ENCODE data around the gene CDK5RAP1. TPM values are rescaled to one million over a fixed set of nuclear protein-coding genes. Genes with fewer than 3 reads are reported as not detected.

Gene CDK5RAP1
- total RNA-seq, 1 donor from 2014 or later, result 58.7 TPM

DNA sequence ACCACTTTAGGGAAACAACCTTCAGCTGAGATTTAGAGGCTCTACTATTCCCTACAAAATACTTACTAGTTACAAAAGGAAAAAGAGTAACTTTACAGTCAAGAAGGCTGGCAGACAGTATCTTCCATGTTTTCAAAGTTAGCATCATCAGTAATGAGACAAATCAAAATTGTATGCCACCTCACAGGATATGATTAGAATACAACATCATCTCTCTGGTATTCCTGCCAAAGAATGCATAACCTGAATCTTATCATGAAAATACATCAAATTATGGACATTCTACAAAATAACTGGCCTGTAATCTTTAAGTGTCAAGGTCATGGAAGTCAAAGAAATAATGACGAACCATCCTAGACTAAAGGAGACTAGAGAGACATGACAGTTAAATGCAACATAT lies 38.4 kb downstream of the CDK5RAP1 start:
- no peak for DNase-seq (ENCODE audit: low read depth, low spot score)
- H3K9me3 Mint-ChIP-seq, result no peaks in the 10 kb centered on the region
- H3K27me3 Mint-ChIP-seq (ENCODE audit: low read depth), result no peaks in the 10 kb centered on the region
- peaks cover 12% of the 10 kb centered on the region for H3K36me3 Mint-ChIP-seq (ENCODE audit: low read depth)
- no peak for TF ChIP-seq CTCF (conservative IDR thresholded peaks at IDR 0.05)
- no peaks in the 10 kb centered on the region for H3K4me1 Mint-ChIP-seq
- no peak overlapping the region for H3K4me3 Mint-ChIP-seq
- no peak overlapping the region for H3K27ac Mint-ChIP-seq (ENCODE audit: unreplicated experiment)

- Mint-ChIP-seq H3K4me1 (no peaks in the 10 kb centered on the region), H3K4me3 (no peak overlapping the region), H3K36me3 (ENCODE audit: low read depth) (peaks cover 4% of the 10 kb centered on the region), H3K27me3 (ENCODE audit: low read depth) (no peaks in the 10 kb centered on the region), H3K9me3 (no peaks in the 10 kb centered on the region), H3K27ac (ENCODE audit: unreplicated experiment) (no peak overlapping the region)
- no peak for TF ChIP-seq CTCF (conservative IDR thresholded peaks at IDR 0.05)
- no peak for DNase-seq (ENCODE audit: low read depth, low spot score)
These were observed 41.7 kb downstream of the CDK5RAP1 start for GRCh38 chr20:33359399-33360261.

- no peak overlapping the region for H3K27ac Mint-ChIP-seq (ENCODE audit: unreplicated experiment)
- H3K36me3 Mint-ChIP-seq (ENCODE audit: low read depth), result peaks cover 14% of the 10 kb centered on the region
- H3K9me3 Mint-ChIP-seq, result no peaks in the 10 kb centered on the region
- no peak for DNase-seq (ENCODE audit: low read depth, low spot score)
- no peaks in the 10 kb centered on the region for H3K4me1 Mint-ChIP-seq
- no peaks in the 10 kb centered on the region for H3K27me3 Mint-ChIP-seq (ENCODE audit: low read depth)
- TF ChIP-seq CTCF (conservative IDR thresholded peaks at IDR 0.05), result no peak
- no peak overlapping the region for H3K4me3 Mint-ChIP-seq
These were observed 48.3 kb downstream of the CDK5RAP1 start for GRCh38 chr20:33353013-33353402.

DNA sequence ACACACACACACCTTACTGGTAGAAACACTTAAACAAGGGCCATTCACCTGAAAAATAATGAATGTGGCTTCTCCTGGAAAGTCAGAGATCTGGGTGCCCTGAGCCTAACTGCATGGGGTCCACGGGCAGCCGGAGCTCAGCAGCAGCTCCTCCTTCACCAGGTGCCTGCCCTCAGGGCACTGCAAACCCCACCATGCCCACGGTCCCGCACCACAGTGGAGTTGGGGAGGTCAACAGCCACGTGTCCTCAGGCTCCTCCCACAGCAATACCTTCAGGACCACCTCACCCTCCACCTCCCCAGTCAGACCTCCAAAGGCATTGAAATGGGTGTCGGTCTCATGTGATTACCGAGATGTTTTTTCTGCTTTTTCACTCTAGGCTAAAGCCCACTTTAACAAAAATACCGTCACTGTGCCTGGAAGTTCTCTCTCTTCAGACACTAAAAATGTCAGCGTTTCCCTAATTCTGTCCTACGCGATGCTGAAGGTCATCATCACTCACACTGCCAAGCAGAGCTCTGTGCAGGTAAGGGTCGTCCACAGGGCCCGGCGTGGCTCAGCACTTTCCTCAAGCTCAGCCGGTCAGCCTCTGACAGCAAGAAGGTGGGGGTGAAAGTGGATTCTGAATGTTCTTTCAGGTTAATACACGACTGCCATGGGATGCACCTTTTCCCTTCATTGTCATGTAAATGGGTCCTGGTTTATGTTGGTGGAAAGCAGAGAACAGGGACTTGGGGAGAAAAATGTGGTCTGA lies 48.9 kb downstream of the CDK5RAP1 start:
- H3K4me1 Mint-ChIP-seq, result no peaks in the 10 kb centered on the region
- TF ChIP-seq CTCF (conservative IDR thresholded peaks at IDR 0.05), result no peak
- no peak for DNase-seq (ENCODE audit: low read depth, low spot score)
- no peaks in the 10 kb centered on the region for H3K27me3 Mint-ChIP-seq (ENCODE audit: low read depth)
- H3K27ac Mint-ChIP-seq (ENCODE audit: unreplicated experiment), result no peak overlapping the region
- H3K9me3 Mint-ChIP-seq, result no peaks in the 10 kb centered on the region
- peaks cover 14% of the 10 kb centered on the region for H3K36me3 Mint-ChIP-seq (ENCODE audit: low read depth)
- no peak overlapping the region for H3K4me3 Mint-ChIP-seq

DNA sequence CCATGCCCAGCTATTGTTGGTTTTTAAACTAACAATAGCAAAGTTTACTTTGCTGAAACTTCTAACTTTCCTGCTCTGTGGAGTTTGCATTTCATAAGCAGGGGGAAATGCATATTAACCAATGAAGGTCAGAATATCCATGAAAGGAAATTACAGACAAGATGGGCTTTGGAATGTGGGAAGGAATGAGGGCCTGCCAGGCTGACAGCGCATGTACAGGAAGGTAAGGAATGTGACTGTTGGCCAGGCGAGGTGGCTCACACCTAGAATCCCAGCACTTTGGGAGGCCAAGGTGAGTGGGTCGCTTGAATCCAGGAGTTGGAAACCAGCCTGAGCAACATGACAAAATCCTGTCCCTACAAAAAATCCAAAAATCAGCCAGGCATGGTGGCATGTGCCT lies 49.6 kb downstream of the CDK5RAP1 start:
- no peak overlapping the region for H3K4me3 Mint-ChIP-seq
- H3K27me3 Mint-ChIP-seq (ENCODE audit: low read depth), result no peaks in the 10 kb centered on the region
- DNase-seq (ENCODE audit: low read depth, low spot score), result no peak
- TF ChIP-seq CTCF (conservative IDR thresholded peaks at IDR 0.05), result no peak
- no peaks in the 10 kb centered on the region for H3K9me3 Mint-ChIP-seq
- H3K27ac Mint-ChIP-seq (ENCODE audit: unreplicated experiment), result peak overlapping the region; percentile 8
- peaks cover 14% of the 10 kb centered on the region for H3K36me3 Mint-ChIP-seq (ENCODE audit: low read depth)
- H3K4me1 Mint-ChIP-seq, result no peaks in the 10 kb centered on the region

Measured in neural crest cell (in vitro differentiated cells).